GM12865 (cell line): Measurements from ENCODE around the gene DRD2.
"Not testable (repeated sequence)": the region's sequence is repeated elsewhere in the genome, so short reads cannot be mapped to it uniquely, and the experiment has no call there.

Experiments used
- DNase-seq: peaks from one replicate; pipeline ENCODE4 v3.0.0; 2010; ENCODE audit warnings: low read depth
- H3K4me3 ChIP-seq: 2 replicates; pipeline ENCODE4 v1.5.1; 2011; ENCODE audit warnings: mild to moderate bottlenecking, low read depth, low read length, control low read depth
- CTCF ChIP-seq: IDR thresholded peaks from 2 replicates; pipeline ENCODE4 v1.5.1; 2011; ENCODE audit warnings: low read length, control low read depth, low read depth, inconsistent platforms; ENCODE audit not compliant: insufficient read depth; ENCODE audit errors: missing control alignments

DRD2 gene

GRCh38 chr11:113475160-113475761 is at the start of gene DRD2:
DRD2 (minus strand) TSS chr11:113475398; CDS start chr11:113424651, 50,747 bp downstream.
- no peak within 1 kb of the TSS for H3K4me3 ChIP-seq
- DNase-seq, result no peak
- no peak for TF ChIP-seq CTCF

- DNase-seq, H3K4me3 ChIP-seq: not testable (repeated sequence)
Observed at GRCh38 chr11:113523906-113524305, 48.7 kb upstream of the DRD2 start.

GRCh38 chr11:113521737-113522517 is 46.7 kb upstream of the DRD2 start:
- no peak overlapping the region for H3K4me3 ChIP-seq
- DNase-seq, result no peak
- no peak for TF ChIP-seq CTCF

GRCh38 chr11:113519989-113520613 is 44.9 kb upstream of the DRD2 start:
- TF ChIP-seq CTCF, result no peak
- no peak for DNase-seq
- H3K4me3 ChIP-seq, result no peak overlapping the region

- TF ChIP-seq CTCF, result no peak
- no peak overlapping the region for H3K4me3 ChIP-seq
- no peak for DNase-seq
Observed at GRCh38 chr11:113518716-113519495, 43.7 kb upstream of the DRD2 start.

GRCh38 chr11:113517361-113517760 is 42.2 kb upstream of the DRD2 start:
- TF ChIP-seq CTCF, result no peak

GRCh38 chr11:113514856-113515255 is 39.7 kb upstream of the DRD2 start:
- no peak for DNase-seq
- H3K4me3 ChIP-seq, result no peak overlapping the region
- no peak for TF ChIP-seq CTCF

More at GRCh38 chr11:113517361-113517760, 42.2 kb upstream of the DRD2 start:
- no peak for DNase-seq
- H3K4me3 ChIP-seq, result no peak overlapping the region
